ENCODE results near the gene THAP9. TPM values are rescaled to one million over a fixed set of nuclear protein-coding genes. Genes with fewer than 3 reads are reported as not detected.

The THAP9 gene
- total and polyA plus RNA-seq, 7 donors = 0.60 to 7.5 (median 3.9) TPM

DNA sequence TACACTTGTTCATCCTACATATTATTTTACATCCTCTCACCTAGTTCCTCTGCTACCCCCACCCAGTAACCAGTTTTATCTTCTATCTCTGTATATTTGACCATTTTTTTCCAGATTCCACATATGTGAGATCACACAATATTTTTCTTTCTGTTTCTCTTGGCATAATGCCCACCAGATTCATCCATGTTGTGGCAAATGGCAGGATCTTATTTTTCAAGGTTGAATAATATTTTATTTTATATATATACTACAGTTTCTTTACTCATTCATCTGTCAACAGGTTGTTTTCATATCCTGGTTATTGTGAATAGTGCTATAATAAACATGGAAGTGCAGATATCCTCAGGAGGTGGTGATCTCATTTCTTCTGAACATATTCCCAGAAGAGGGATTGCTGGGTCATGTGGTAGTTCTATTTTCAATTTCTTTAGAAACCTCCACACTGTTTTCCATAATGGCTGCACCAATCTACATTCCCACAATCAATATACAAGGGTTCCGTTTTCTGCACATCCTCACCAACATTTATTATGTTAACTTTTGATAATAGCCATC, 48.2 kb downstream of the THAP9 start:
- TF ChIP-seq POLR2AphosphoS5 (IDR thresholded peaks at IDR 0.05) (no peak), EP300 (IDR thresholded peaks at IDR 0.05) (no peak), POLR2A (IDR thresholded peaks at IDR 0.05) (no peak)
- TF ChIP-seq, protein P1, sequence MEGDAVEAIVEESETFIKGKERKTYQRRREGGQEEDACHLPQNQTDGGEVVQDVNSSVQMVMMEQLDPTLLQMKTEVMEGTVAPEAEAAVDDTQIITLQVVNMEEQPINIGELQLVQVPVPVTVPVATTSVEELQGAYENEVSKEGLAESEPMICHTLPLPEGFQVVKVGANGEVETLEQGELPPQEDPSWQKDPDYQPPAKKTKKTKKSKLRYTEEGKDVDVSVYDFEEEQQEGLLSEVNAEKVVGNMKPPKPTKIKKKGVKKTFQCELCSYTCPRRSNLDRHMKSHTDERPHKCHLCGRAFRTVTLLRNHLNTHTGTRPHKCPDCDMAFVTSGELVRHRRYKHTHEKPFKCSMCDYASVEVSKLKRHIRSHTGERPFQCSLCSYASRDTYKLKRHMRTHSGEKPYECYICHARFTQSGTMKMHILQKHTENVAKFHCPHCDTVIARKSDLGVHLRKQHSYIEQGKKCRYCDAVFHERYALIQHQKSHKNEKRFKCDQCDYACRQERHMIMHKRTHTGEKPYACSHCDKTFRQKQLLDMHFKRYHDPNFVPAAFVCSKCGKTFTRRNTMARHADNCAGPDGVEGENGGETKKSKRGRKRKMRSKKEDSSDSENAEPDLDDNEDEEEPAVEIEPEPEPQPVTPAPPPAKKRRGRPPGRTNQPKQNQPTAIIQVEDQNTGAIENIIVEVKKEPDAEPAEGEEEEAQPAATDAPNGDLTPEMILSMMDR (IDR thresholded peaks at IDR 0.05) = no peak
- H3K4me1 ChIP-seq = no peaks in the 10 kb centered on the region
- no peak overlapping the region for H3K27ac ChIP-seq
- 96 to 100% methylated on average over 1 of the region's 1 CpG for WGBS, 2 donors
- no peaks in the 10 kb centered on the region for H3K27me3 ChIP-seq
- H3K36me3 ChIP-seq = peaks cover 0 to 9% (median 0%) of the 10 kb centered on the region in 4 donors
- no peak overlapping the region for H3K4me3 ChIP-seq
- intact Hi-C loops (cut with DNase I) = no loop called here
- DNase-seq = no peak
- no peaks in the 10 kb centered on the region for H3K9me3 ChIP-seq

DNA sequence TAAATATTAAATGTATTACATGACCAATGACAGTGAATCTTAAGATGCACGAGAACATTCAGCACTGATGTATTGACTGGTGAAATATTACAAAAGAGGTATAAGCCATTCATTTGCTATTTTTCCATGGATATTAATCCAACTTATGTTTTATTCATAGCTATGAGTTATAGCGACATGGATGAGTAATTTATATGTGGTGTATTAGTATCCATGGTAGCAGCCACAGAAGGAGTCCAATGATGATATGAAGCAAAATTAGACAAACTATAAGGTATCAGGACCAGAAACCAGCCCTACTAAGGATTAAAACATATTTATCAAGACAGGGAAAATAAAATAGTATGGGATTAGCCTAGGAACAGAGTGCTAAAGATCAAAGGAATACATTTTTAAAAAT, 50.7 kb downstream of the THAP9 start:
- Histone ChIP-seq H3K36me3 (peaks cover 0 to 3% (median 0%) of the 10 kb centered on the region in 4 donors), H3K27me3 (no peaks in the 10 kb centered on the region), H3K4me1 (no peaks in the 10 kb centered on the region), H3K4me3 (no peak overlapping the region), H3K9me3 (no peaks in the 10 kb centered on the region), H3K27ac (no peak overlapping the region)
- 98% methylated on average over 2 of the region's 2 CpGs for WGBS, 2 donors
- intact Hi-C loops (cut with DNase I) = no loop called here
- TF ChIP-seq POLR2A (IDR thresholded peaks at IDR 0.05) (no peak), EP300 (IDR thresholded peaks at IDR 0.05) (no peak), POLR2AphosphoS5 (IDR thresholded peaks at IDR 0.05) (no peak)
- TF ChIP-seq, protein P1 (IDR thresholded peaks at IDR 0.05) = no peak
- no peak for DNase-seq

DNA sequence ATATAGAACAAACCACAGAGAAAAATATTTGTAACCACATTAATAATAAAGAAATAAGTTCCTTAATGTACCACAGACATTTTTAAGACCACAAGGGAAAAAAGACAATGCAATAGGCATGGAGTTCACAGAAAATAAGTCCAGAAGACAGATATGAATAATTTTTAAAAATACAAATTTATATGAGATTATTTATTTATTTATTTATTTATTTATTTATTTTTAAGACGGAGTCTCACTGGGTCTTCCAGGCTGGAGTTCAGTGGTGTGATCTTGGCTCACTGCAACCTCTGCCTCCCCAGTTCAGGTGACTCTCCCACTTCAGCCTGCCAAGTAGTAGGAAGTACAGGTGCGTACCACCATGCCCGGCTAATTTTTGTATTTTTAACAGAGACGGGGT, 53.7 kb downstream of the THAP9 start:
- no peaks in the 10 kb centered on the region for H3K4me1 ChIP-seq
- no peak overlapping the region for H3K4me3 ChIP-seq
- H3K9me3 ChIP-seq = no peaks in the 10 kb centered on the region
- intact Hi-C loops (cut with DNase I) = no loop called here
- peaks cover 0 to 3% (median 0%) of the 10 kb centered on the region in 4 donors for H3K36me3 ChIP-seq
- DNase-seq = no peak
- 95 to 97% methylated on average over 4 of the region's 4 CpGs for WGBS, 2 donors
- H3K27me3 ChIP-seq = no peaks in the 10 kb centered on the region
- no peak overlapping the region for H3K27ac ChIP-seq
- TF ChIP-seq EP300 (IDR thresholded peaks at IDR 0.05) = no peak
- TF ChIP-seq, protein P1 (IDR thresholded peaks at IDR 0.05) = no peak
- TF ChIP-seq POLR2A (IDR thresholded peaks at IDR 0.05) = no peak
- TF ChIP-seq POLR2AphosphoS5 (IDR thresholded peaks at IDR 0.05) = no peak

DNA sequence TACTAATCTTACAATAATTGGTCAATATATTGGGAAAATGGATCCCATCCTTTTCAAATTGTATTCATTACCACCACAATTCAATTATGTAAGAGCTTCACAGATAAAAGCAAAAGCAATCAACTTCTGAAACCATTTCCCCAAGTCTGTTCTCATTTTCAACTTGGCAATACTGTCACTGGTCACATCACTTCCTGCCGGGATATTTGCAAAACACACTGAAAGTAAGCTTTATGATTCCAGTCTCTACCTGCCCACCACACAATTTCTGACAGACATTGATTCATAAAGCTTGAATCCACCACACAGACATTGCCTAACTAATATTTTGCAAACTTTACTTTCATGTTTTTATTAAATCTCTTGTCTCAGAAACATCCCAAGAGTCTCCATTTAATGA, 56.5 kb downstream of the THAP9 start:
- Histone ChIP-seq H3K27ac (no peak overlapping the region), H3K36me3 (peaks cover 0 to 15% (median 0%) of the 10 kb centered on the region in 4 donors), H3K9me3 (no peaks in the 10 kb centered on the region), H3K4me1 (no peaks in the 10 kb centered on the region), H3K4me3 (no peak overlapping the region), H3K27me3 (no peaks in the 10 kb centered on the region)
- TF ChIP-seq POLR2A (IDR thresholded peaks at IDR 0.05) (no peak), EP300 (IDR thresholded peaks at IDR 0.05) (no peak), POLR2AphosphoS5 (IDR thresholded peaks at IDR 0.05) (no peak)
- TF ChIP-seq, protein P1 (IDR thresholded peaks at IDR 0.05) = no peak
- intact Hi-C loops (cut with DNase I) = no loop called here
- WGBS, 2 donors = 94 to 99% methylated on average over 1 of the region's 1 CpG
- DNase-seq = no peak

DNA sequence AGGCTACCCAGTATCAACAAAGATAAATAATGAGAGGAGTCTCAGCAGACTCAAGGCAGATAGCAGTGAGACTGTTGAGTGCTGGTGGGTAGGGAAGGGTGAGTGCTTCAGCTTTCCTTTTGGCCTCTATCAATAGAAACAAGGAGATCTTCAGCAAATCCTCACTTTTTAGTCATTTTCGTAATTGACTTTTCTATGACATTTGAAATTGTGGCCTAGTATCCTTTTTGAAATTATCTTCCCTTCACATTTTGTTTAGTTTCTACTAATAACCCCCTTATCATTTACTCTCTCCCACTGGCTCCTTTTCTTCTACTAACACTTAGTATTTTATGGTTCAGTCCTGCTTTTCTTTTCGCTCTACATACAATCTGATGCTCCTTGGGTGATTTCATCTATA, 65.2 kb downstream of the THAP9 start:
- no peaks in the 10 kb centered on the region for H3K4me1 ChIP-seq
- H3K9me3 ChIP-seq = no peaks in the 10 kb centered on the region
- TF ChIP-seq POLR2A (IDR thresholded peaks at IDR 0.05) (no peak), EP300 (IDR thresholded peaks at IDR 0.05) (no peak), POLR2AphosphoS5 (IDR thresholded peaks at IDR 0.05) (no peak)
- TF ChIP-seq, protein P1 (IDR thresholded peaks at IDR 0.05) = no peak
- peaks cover 0 to 56% (median 5%) of the 10 kb centered on the region in 4 donors for H3K36me3 ChIP-seq
- 99 to 100% methylated on average over 2 of the region's 2 CpGs for WGBS, 2 donors
- no peaks in the 10 kb centered on the region for H3K27me3 ChIP-seq
- H3K27ac ChIP-seq = no peak overlapping the region
- DNase-seq = no peak
- no peak overlapping the region for H3K4me3 ChIP-seq
- intact Hi-C loops (cut with DNase I) = no loop called here

All from sigmoid colon (tissue), 7 donors.